T follicular helper cell (primary cell): ENCODE measurements around the gene RAB27B.

Experiments
- DNase-seq: peaks from one replicate; pipeline ENCODE4 v3.0.0-alpha.2; 2020; ENCODE audit warnings: low read depth

The RAB27B gene

DNA sequence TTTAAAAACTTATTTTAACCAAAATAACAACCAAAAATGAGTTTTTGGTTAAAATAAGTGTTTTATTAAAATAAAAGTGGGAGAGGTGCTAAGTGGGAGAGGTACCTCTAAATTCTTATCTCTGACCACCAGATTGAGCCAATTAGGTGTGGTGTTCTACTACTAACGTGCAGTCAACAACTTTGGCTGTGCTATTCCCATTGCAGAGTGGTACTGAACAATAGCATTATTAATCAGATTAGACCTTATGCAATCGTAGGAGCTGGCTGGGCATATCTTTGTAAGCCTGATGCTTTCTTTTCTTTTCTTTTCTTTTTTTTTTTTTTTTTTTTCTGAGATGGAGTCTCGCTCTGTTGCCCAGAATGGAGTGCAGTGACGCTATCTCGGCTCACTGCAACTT, 38.9 kb downstream of the RAB27B start:
- no peak for DNase-seq

DNA sequence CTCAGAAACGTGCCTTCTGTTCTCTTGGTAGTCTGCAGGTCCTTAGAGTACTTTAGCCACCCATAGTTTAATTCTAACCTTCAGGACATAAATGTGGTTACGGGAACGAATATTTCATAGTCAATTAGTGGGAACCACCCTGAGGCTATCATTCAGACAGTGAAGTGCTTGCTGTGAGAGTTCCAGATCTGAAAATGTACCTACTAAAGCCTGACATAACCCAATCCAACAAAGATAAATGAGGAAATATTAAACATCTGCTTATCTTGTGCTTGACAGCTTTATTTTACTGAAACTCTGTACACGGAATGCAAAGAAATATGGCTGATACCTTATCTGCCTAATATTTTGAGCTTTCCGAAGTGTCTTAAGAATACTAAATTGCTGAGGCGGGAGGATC, 43.0 kb downstream of the RAB27B start:
- DNase-seq = no peak

DNA sequence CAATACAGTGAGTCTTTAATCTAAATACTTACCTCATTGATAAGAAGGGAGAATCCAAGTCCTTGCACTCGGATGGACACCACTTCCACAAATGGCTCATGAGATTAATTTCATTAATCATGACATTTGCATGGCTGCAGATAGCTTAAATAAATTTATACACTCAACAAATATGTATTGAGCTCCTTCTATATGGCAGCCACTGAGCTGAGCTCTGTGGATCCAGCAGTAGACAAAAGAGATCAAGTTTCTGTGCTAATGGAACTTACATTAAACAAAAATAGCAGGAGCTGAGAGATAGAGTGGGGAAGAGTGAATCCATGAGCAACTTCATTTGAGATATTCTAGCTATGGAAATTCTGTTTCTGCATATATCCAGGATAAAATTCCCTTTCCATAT, 44.4 kb downstream of the RAB27B start:
- DNase-seq = no peak

DNA sequence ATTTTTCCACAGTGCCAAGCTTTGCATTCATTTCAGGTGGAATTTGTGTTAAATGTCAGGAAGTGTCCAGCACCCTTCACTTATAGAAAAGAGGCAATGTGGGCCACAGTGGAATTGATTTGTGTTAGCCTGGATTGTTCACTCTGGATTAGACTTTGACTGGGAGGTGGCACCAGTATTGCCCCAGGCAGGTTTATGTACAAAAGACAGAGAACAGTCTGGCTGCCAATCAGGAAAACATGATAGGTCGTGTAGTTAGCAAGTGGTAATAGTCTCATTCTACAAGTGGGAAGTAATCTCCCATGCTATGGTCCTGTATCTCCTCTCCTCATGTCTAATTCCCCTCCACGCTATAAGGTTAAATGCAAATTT, 45.6 kb downstream of the RAB27B start:
- DNase-seq = no peak

DNA sequence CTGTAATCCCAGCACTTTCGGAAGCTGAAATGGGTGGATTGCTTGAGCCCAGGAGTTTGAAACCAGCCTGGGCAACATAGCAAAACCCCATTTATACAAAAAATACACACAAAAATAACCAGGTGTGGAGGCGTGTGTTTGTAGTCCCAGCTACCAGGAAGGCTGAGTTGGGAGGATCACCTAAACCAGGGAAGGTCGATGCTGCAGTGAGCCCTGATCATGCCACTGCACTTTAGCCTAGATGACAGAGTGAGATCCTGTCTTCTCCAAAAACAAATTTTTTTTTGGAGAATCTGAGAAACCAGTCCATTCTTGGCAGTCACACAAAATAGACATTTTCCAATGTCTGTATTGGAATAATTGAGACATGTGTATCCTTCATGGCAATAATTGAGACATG, 46.8 kb downstream of the RAB27B start:
- no peak for DNase-seq

DNA sequence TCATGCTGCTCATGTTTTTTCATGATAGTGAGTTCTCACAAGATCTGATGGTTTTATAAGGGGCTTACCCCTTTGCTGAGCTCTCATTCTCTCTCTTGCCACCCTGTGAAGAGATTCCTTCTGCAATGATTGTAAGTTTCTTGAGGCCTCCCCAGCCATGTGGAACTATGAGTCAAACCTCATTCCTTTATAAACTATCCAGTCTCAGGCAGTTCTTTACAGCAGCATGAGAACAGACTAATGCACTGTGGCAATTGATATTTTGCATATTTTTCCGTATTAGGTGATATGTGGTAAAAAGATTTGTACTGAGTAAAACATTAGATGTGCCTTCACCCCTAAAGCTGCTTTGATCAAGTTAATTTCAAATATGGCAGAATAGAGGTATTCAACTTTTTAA, 48.8 kb downstream of the RAB27B start:
- no peak for DNase-seq

DNA sequence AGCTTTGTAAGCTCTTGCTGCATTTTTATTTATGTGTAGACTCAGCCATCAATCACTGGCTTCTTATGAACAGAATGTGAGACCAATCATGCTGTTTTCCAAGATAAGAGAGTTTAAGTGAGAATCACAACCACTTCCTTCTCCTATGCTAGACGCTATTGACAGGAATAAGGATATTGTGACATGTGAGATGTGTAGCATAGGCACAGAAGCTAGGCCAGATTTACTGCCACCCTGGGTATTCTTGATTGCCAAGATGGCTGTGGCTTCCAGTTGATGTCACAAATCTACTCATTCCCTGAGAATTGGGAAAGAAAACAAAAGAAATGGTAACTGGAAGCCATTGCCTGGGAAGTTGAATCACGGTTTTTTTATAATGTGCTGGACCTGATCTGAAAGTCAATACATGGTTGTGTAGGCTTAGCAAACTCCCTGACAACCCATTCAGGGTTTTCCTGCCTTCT, 49.9 kb downstream of the RAB27B start:
- no peak for DNase-seq

DNA sequence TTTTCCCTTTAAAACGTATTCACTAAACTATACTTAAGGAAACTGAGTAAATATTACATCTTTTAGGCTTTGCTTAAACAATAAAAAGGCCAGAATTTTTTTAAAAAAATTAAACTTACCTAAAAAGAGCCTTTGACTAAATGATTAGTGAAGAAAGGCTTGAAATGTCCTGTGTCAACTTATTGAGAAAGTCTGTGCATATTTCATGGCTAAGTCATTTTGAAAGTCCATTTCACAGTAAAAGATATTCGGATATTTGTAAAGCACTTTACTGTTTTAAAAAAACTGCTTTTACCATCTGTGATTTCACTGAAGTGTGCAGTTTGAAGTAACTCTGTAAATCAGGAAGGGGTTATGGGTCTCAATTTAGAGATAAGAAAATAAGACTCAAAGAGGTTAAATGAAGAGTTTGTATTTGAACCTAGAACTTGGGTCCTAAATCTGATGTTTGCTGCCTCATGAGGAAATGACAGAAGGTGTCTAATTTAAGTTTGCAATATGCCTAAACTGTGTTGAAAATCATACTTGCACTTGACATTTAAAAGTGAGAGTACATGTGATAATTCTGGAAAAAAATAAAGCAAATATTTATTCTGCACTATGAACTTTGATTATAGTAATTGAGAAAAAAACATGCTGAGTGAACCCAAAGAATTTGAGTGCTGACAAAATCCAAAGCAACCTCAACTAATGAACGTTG, 50.5 kb downstream of the RAB27B start:
- no peak for DNase-seq

DNA sequence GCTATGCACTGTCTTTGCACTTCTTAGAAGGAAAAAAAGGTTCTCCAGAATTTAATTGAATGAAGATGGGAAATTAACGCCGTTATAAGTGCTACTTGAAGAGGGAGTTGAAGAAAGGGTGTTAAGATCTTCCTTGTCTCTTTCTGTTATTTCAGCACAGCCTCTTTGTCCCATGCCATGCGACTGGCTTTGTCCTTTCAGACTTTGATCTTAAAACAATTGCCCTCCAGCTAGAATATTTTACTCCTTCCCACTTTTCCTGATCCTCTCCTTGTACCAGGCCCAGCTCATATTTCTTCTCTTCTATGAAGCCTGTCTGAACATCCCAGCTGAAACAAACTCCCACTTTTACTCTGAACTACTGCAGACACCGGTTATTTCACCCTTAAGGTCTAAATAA, 51.4 kb downstream of the RAB27B start:
- DNase-seq = no peak

DNA sequence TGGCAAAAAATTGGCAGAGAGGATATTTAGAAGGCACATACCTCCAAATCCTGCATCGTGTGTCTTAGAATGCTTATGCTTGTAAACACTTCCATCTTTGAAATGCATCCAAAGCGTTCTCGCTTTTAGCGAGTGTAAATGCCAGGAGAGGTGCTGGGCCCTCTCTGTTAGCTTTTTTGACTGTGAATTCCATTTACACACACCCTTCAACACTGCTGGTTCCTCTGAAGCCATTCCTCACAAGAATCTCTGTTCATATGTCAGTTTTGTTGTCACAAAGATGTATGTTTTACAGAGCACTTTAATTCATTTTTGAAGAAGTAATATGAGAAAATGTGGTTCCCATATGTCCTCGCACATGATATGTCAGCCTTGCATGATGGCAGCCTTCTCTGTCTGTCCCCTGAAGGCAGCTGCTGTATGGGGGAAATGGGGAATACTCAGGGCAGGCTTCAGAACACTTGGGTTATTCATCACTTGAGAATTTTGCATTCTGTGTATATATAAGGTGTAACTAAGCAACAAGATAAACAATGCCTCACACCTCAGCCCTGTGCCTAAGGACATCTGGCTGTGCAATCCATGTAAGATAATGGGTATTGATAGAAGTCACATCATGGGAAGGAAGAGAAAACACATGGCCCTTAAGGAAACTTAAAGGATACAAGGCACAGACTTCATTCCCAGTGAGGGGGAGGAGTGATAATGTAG, 52.3 kb downstream of the RAB27B start:
- no peak for DNase-seq

DNA sequence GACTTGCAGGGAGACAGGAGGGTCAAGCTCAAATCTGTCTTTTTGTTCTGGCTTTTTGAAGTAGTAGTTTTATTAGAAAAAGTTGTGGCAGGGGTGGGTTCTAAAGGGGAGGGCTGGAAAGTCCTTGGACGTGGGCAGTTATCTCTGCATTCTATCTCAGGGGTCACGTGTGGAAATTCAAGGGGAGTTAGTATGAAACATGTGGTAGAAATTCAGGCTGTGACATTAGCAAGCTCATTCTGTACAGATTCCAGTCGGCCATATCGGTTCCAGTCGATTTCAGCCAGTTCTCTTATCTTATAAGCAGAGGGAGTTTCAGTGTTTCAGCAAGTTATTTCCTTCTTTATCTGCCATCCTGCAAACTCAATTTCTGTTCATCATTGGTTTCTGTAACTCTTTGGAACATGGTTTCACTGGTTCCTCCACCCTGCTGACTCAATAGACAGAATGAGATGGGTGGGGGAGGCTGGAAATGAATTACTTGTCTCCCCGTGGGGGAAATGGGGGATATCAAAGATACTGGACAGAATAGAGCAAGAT, 53.0 kb downstream of the RAB27B start:
- DNase-seq = no peak

DNA sequence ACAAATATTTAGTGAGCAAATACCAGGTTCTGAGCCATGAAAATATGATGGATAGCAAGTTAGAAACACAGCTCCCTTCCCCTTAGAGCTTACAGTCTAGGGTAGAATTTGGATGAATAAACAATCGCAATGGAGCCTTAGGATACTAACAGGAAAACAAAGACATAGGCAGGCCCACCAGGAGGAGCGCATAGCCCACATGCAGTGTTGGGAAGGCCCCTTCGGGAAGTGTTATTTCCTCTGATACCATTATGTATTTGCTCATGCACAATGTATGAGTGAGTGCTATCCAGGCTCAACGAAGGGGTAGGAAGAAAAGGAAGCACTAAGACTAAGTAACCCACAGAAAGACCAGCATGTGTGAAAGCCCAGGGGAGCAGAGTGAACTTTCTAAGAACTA, 54.0 kb downstream of the RAB27B start:
- no peak for DNase-seq

DNA sequence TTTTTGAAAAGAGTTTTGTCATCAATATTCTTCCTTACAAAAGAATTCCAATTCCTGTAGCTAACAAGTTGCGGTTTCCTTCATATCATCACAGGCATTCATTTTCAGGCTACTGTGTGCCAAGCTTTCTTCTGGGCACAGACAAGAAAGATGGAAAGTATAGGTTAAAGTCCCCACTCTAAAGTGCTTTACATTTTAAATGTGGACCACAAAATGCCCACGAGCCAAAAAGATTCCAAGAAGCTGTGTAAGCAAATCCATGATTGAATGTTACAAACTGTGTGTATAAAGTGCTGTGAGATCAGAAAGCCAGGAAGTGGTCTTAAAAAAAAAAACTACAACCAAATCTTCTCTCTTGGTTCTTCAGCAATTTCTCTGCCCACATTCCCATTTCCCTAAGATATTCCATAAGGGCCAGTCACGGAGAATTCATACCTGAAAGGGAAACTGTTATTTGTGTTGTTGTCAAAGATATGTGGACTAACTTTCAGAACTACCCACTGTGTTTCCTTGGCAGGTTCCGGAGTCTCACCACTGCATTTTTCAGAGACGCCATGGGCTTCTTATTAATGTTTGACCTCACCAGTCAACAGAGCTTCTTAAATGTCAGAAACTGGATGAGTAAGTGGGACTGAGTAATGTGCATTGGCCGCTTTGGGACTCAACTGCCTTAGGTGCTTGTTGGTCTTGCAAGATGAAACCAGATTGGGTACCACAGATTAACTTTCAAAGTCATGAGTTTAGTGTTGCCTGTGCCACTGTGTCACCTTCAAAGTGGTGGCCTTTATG, 55.7 kb downstream of the RAB27B start:
- DNase-seq = no peak

DNA sequence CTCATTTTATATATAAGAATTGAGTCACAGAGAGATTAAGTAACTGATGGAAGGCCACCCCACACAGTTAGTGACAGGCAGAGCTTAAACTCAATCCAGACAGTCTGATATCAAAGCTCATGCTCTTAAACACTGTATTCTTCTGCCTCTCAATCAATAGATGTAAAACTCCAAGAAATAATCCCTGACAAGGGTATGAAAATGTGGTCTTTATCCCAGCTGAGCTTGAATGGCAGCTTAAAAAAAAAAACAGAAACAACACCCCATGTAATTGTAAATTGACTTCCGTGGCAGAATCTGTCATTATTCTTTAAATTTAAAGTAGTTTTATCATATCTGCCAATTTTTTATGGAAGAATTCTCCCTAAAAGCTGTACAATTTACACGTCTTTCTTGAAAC, 60.1 kb downstream of the RAB27B start:
- no peak for DNase-seq

DNA sequence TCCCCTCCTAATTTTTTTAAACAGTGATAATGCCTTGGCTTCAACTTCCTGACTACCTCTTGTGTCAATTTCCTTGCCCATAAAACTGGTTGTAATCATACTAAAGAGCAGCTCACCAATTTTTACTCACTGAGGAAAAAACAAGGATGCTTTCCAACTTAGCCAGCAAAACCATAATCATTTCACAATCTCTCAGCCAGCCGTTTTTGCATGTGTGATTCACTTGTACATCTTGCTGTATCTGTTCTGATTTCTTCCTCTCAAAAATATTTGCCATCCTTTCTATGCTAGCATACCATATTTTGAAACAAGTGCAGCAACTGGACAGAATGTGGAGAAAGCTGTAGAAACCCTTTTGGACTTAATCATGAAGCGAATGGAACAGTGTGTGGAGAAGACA, 60.7 kb downstream of the RAB27B start:
- DNase-seq = no peak

DNA sequence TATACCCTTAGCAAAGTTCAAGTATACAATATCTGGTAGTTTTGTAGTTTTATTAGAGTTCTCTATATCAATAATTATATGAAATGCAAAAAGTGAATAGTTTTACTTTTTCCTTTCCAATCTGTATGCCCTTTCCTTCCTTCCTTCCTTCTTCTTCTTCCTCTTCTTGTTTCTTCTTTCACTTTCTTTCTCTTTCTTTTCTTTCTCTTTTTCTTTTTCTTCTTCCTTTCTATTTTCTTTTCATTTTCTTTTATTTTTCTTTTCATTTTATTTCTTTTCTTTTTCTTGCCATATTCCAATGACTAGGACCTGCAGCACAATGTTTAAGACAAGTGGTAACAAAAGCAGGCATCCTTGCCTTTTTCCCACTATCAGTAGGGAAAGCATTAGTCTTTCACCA, 71.2 kb downstream of the RAB27B start:
- no peak for DNase-seq

DNA sequence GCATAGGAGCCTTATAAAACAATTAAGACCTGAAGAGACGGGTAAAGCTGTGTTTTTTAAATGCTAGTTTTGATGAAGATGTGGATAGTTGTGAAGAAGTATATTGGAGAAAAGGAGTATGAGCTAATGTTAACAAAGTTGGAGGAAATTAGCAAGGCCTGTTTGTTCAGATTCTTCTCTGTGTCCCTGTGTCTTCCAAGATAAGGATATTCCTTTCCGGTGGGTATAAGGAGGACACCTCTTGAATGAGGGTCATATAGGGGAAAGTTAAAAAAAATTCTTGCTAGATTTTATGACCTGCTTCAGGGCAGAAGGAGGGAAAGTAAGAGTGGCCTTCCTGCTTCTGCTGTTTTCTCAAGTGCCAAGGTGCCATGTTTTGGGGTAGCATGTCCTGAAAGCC, 72.0 kb downstream of the RAB27B start:
- DNase-seq = no peak

DNA sequence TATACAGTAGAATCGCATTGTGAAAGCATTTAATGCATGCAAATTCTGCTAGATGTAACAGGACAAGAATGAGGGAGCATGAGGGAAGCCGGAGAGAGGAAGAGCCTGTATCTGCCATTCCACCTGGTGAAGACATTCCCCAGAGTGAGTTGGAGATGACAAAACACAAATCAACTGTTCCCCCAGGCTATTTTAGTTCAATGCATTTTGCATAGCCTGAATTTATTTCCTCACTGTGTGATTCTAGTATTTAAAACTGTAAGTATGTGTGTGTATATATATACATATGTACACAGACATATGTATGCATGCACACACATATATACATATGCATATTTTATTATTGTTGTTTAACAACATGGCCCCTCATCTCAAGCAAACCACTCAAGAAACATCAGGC, 76.3 kb downstream of the RAB27B start:
- no peak for DNase-seq

DNA sequence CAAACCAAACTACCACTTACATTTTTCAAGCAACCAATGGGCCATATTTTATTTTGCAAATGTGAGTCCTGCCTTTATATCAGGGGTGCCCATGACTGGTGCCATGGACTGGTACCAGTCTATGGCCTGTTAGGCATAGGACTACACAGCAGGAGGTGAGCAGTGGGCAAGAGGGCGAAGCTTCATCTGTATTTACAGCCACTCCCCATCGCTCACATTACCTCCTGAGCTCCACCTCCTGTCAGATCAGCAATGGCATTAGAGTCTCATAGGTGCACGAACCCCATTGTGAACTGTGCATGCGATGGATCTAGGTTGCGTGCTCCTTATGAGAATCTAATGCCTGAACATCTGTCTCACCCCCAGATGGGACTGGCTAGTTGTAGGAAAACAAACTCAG, 77.4 kb downstream of the RAB27B start:
- no peak for DNase-seq

DNA sequence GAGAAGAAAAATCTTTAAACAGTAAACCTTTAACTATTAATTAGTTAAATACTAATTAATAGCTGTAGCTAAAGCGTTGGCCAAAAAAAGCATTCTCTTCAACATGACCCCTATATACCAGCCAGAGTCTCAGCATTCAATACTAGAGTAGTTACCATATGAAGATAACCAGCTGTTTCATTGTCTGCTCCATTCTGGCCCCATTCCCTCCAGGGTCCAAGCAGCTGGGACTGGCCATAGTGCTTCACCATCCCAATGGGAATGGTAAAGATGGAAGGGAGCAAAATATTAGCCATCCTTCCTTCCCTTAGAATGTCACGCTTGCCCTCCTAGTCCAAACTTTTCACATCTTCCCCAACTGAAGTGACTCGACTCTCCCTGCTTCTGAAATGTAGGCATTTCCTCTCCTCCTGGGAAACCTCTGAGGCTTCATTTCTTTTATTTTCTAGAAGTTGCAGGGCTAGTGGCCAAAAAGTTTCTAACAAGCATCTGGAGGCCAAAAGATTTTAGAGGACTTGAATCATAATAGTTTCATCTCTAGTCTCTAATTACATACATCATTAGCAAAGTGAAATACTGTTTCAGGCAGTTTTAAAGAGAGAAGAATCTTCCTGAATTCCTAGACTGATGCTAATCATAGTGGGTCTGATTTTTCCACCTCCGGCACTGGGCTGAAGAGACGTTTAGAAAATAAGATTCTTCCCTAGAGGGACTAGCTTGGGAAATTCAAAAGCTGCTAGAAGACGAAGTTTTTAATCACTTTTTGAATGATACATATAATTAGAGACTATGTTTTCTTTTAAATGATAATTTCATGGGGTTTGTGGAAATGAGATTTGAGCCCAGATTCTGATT, 78.3 kb downstream of the RAB27B start:
- DNase-seq = no peak

DNA sequence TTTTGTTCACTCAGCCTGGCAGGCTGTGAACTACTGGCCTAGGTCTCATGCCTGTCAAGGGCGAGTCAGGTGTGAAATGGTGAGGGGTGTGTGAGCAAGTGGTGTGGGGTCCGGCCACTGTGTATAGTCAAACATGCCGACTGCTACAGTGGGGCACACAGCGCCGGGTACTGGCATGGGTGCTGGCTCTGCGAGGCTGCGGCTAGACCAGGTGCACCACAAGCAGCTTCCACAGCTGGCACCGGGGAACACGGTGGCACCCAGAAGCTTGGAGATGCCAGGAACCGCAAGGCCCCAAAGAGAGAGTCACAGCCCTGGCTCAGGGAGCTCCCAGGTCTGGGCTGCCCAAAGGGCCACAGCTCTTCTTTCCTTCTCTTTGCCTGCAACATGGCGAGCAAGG, 81.3 kb downstream of the RAB27B start:
- DNase-seq = no peak
